Activated CD4-positive, alpha-beta T cell treated with anti-CD3 and anti-CD28 coated beads for 24 hours (primary cell): ENCODE data around the gene SLC26A5.
"Not testable (repeated sequence)": the region's sequence is repeated elsewhere in the genome, so short reads cannot be mapped to it uniquely, and the experiment has no call there.

Experiments used
- DNase-seq, 2 donors: peaks; one replicate each; pipeline ENCODE4 v3.0.0-alpha.2; 2020; ENCODE audit warnings: low read depth in 2 of 2

SLC26A5 gene, protein sequence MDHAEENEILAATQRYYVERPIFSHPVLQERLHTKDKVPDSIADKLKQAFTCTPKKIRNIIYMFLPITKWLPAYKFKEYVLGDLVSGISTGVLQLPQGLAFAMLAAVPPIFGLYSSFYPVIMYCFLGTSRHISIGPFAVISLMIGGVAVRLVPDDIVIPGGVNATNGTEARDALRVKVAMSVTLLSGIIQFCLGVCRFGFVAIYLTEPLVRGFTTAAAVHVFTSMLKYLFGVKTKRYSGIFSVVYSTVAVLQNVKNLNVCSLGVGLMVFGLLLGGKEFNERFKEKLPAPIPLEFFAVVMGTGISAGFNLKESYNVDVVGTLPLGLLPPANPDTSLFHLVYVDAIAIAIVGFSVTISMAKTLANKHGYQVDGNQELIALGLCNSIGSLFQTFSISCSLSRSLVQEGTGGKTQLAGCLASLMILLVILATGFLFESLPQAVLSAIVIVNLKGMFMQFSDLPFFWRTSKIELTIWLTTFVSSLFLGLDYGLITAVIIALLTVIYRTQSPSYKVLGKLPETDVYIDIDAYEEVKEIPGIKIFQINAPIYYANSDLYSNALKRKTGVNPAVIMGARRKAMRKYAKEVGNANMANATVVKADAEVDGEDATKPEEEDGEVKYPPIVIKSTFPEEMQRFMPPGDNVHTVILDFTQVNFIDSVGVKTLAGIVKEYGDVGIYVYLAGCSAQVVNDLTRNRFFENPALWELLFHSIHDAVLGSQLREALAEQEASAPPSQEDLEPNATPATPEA

DNA sequence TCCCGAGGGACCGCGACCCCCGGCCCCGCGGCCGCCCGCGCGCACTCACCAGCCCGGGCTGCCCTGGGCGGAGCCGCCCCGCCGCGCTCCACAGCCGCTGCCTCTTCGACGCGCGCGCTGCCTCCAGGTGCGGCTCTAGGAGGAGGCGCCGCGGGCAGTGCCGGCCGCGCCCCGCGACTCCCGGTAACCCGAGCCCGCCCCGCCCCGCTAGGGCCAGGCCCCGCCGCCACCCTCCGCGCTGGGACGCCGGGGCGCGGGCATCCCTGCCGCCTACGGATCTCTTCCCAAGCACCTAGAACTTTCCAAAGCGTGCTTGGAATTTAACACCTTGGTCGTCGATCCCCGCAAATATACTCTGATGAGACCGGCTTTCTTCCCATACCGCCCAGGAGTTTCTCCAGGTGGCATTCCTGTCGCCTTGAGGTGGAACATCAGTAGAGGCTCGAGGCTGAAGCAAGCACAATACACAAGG lies at the start of gene SLC26A5:
Gene SLC26A5 (minus strand): TSS at position 159 of the 472 bp plus-strand sequence. CDS start 24,693 bp downstream, outside the sequence.
- DNase-seq = no peak

DNA sequence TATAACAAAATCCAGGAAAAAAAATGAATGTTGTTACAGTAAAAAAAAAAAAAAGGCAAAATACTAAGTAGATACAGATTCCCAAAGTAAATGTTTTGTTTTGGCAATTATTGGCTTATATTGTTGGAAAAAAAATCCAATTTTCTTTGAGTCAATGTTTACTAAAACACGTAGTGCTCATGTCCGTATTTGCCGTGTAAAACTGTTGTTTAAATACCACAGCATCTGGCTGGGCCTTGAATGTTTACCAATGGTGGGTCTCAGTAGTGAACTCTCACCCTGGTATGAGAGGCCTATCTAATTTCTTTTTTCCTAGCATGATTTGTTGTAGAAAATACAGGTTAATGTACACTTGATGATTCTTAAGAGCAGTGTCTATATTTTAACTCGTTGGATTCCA lies 41.4 kb upstream of the SLC26A5 start:
- DNase-seq = no peak

DNA sequence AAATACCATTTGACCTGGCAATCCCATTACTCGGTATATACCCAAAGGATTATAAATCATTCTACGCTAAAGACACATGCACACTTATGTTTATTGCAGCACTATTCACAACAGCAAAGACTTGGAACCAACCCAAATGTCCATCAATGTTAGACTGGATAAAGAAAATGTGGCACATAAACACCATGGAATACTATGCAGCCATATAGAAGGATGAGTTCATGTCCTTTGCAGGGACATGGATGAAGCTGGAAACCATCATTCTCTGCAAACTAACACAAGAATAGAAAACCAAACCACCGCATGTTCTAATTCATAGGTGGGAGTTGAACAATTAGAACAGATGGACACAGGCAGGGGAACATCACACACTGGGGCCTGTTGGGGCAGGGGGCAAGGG lies 40.9 kb upstream of the SLC26A5 start:
- not testable (repeated sequence) for DNase-seq

GRCh38 chr7:103480771-103481170 lies 34.8 kb upstream of the SLC26A5 start:
- DNase-seq = no peak

- no peak for DNase-seq
Observed at GRCh38 chr7:103474956-103475355, 28.9 kb upstream of the SLC26A5 start.

DNA sequence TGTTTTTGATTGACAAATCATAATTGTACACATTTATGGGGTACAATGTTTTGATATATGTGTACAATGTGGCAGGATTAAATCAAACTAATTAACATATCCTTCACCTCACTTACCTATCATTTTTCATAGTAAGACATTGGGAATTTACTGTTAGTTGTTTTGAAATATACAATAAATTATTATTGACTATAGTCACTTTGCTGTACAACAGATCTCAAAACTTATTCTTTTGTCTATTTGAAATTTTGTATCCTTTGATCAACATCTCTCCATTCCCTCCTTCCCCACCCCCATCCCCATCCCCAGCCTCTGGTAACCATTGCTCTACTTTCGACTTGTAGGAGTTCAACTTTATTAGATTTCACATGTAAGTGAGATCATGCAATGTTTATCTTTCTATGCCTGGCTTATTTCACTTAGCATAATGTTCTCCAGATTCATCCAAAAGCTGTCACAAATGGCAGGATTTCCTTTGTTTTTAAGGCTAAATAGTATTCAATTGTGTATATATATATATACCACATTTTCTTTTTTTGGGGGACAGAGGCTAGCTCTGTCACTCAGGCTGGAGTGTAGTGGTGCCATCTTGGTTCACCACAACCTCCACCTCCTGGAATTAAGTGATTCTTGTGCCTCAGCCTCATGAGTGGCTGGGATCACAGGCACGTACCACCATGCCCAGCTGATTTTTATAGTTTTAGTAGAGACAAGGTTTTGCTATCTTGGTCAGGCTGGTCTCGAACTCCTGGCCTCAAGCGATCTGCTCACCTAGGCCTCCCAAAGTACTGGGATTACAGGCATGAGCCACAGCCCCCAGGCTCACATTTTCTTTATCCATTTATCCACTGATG lies 23.3 kb upstream of the SLC26A5 start:
- no peak for DNase-seq

GRCh38 chr7:103466814-103467213 lies 20.8 kb upstream of the SLC26A5 start:
- DNase-seq = no peak

- DNase-seq = no peak
Observed at GRCh38 chr7:103462358-103462757, 16.4 kb upstream of the SLC26A5 start.

GRCh38 chr7:103447073-103447960 lies 1.3 kb upstream of the SLC26A5 start:
- peak in 1 of 2 donors; percentile 38 for DNase-seq

GRCh38 chr7:103445228-103446048 lies 569 bp downstream of the SLC26A5 start:
- no peak for DNase-seq

GRCh38 chr7:103439661-103440060 lies 6.3 kb downstream of the SLC26A5 start:
- DNase-seq = no peak

GRCh38 chr7:103437623-103438022 lies 8.4 kb downstream of the SLC26A5 start:
- DNase-seq = no peak

DNA sequence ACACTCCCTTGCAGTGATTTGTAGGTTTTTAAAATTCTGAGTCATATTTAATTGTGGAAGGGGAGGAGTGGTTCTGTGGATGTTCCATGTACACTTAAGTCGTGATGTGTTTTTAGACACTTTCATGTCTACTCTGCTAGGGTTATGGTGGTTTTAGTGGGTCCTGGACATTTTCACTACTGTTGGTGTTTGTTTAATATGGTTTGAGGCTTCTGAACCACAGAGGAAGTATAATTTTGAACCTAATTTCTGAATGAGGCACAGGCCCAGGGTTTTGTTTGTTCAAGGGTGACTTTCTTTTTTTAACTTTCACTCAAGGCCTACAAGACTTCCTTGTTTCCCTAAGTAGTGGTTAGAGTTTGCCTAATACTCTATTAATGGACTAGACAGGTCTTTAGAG lies 13.3 kb downstream of the SLC26A5 start:
- no peak for DNase-seq

GRCh38 chr7:103425177-103425576 lies 20.8 kb downstream of the SLC26A5 start:
- no peak for DNase-seq

DNA sequence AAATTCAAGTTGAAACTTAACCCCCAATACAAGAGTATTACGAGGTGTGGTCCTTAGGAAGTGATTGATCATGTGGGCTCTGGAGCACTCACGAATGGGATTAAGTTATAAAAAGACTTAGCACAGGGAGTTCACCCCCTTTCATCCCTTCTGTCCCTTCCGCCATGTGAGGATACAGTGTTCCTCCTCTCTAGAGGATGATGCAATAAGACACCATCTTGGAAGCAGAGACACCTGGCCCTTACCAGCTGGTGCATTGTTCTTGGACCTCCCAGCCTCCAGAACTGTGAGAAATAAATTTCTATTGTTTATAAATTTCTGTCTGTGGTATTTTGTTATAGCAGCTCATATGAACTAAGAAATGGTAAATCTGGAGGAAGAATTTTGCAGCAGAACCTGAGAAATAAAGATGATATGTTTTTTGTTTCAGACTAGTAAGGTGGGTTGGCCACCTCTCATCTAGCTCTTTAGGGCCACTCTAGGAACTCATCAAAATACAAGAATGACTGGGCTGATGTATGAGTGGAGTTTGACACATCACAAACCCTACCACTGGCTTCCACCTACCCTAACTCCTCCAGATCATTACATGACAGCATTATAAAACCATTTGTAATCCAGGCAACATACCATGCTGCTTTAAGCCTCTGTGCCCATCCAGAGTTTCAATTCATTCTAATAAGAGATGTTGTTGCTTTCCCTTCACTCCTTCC lies 22.4 kb downstream of the SLC26A5 start:
- DNase-seq = no peak

- no peak for DNase-seq
Observed at GRCh38 chr7:103420857-103421384, 25.1 kb downstream of the SLC26A5 start.

- DNase-seq = no peak
Observed at GRCh38 chr7:103418241-103418640, 27.8 kb downstream of the SLC26A5 start.

DNA sequence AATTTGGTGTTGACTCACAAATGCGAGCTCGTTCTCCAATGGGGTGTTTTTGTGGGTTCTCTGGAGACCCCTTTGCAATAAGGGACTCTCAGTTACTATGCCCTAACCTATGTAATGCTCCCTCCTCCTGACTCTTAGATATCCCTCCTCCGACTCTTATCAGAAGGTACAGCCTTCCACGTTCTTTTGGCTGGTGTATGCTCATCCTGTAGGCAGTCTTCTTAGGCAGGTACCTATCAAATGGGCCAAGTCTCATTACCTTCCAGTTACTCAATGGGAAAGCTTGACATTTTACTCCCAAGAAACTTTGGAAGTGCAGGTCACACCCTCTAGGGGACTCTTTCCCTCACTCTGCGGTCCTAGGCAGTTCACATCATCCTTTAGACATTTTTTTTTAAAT lies 32.6 kb downstream of the SLC26A5 start:
- no peak for DNase-seq

DNA sequence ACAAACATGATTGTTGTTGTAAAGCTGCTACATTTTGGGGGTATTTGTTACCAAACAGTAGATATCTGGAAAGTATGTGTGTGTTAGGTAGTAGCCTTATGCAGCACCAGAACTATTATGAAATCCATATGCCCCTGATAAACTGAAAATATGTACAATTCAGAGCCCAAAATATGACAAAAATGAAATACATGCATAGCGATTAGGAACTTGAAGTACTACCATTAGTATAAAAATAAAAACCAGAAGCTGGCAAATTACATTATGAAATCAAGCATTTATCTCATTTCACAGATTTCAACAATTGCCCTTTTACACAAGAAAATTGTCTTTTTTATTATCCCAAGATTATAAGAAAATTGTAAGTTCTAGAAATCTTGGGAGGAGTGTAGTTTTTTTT lies 33.9 kb downstream of the SLC26A5 start:
- no peak for DNase-seq
